ENCODE measurements around the gene STX3.

GRCh38 chr11:59847626-59848025, 92.5 kb downstream of the STX3 start:
- no peak for TF ChIP-seq CTCF (IDR thresholded peaks at IDR 0.05)
- no peak for TF ChIP-seq POLR2A (IDR thresholded peaks at IDR 0.05)

Data from gastroesophageal sphincter (tissue), 3 donors.